DOHH2 (cell line): ENCODE data around the gene ERI3.

Source experiments
- EZH2phosphoT487 ChIP-seq: fragments of 200-600 bp; sonication (generic); IDR thresholded peaks from 2 replicates; pipeline ENCODE4 v1.6.1; 2017; ENCODE audit warnings: borderline replicate concordance, mild to moderate bottlenecking, antibody characterized with exemption, low read length, moderate library complexity, mixed read lengths
- TF ChIP-seq, protein P1 (sequence below): fragments of 200-600 bp; sonication (generic); IDR thresholded peaks from one replicate; pipeline ENCODE4 v1.5.1; 2014; ENCODE audit warnings: antibody characterized with exemption, mild to moderate bottlenecking, low read depth, low read length; ENCODE audit not compliant: poor library complexity, severe bottlenecking

DNA sequence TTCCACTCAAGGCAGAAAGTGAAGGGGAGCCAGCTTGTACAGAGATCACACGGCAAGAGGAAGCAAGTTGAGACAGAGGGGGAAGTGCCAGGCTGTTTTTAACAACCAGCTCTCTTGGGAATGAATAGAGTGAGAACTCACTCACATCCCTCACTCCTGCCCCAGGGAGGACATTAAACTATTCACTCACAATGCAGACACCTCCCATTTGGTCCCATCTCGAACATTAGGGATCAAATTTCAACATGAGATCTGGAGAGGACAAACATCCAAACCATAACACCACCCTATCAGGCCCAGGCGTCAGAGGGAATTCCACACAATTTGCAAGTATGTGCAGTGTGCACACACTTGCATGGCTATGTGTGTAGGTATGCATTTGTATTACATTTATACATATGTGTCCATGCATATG, 79.1 kb downstream of the ERI3 start:
- TF ChIP-seq, protein P1, sequence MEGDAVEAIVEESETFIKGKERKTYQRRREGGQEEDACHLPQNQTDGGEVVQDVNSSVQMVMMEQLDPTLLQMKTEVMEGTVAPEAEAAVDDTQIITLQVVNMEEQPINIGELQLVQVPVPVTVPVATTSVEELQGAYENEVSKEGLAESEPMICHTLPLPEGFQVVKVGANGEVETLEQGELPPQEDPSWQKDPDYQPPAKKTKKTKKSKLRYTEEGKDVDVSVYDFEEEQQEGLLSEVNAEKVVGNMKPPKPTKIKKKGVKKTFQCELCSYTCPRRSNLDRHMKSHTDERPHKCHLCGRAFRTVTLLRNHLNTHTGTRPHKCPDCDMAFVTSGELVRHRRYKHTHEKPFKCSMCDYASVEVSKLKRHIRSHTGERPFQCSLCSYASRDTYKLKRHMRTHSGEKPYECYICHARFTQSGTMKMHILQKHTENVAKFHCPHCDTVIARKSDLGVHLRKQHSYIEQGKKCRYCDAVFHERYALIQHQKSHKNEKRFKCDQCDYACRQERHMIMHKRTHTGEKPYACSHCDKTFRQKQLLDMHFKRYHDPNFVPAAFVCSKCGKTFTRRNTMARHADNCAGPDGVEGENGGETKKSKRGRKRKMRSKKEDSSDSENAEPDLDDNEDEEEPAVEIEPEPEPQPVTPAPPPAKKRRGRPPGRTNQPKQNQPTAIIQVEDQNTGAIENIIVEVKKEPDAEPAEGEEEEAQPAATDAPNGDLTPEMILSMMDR = no peak
- TF ChIP-seq EZH2phosphoT487 = no peak
